NOMO-1 treated with DMSO at 0.1 percent for 48 hours (cell line): ENCODE measurements around the gene KRTAP21-3.
"Not testable (repeated sequence)": the region's sequence is repeated elsewhere in the genome, so short reads cannot be mapped to it uniquely, and the experiment has no call there.

Experiments used
- DNase-seq: peaks from one replicate; lab custom pipeline; 2025; ENCODE audit not compliant: unreplicated experiment; lab: John Stamatoyannopoulos, UW

KRTAP21-3 gene, protein sequence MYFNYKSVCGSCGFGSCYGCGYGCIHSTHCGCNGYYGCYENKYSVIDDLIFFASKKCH

DNA sequence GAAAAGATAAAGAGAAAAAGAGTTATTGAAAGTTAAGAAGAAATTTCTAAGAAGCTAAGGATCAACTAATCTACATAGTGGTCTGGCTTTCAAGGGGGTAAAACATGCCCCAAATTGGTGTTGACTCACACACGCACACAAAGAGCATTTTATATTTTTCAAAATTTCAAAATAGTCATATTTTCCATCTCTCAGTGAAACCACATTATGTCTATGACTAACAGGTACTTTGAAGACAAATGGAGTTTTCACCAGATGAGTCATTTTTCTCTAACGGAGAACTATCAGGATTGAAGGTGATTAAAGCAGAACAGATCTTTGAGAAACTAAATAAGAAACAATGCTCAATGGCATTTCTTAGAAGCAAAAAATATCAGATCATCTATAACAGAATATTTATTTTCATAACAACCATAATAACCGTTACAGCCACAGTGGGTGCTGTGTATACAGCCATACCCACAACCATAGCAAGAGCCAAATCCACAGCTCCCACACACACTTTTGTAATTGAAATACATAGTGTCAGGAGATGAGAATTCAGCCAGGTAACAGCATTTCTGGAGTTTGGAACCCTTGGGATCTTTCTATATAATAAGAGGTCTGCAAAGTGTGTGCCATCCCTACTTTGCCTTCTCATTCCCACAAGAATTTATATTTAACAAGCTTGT lies at the start of gene KRTAP21-3:
KRTAP21-3 (minus strand) TSS at position 539 of the 671 bp plus-strand sequence; CDS start at position 521, 18 bp downstream.
- DNase-seq: no peak

DNA sequence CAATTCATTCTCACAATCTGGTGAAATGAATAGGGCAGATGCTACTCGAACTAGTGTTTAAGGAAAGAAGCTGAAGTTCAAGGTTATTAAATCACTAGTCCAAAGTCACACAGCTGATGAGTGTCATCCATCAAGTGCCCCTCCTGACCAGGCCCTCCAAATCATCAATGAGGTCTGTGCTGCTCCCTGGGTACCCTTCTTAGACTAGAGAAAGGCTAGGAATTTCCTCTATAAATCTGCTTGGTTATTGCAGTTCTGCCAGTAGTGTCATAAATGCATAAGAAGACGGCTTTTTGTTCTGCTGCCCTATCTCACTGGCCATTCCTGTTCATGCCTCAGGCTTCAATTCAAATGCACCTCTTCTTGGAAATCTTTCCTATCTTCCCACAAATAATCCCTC lies 42.2 kb upstream of the KRTAP21-3 start:
- no peak for DNase-seq

DNA sequence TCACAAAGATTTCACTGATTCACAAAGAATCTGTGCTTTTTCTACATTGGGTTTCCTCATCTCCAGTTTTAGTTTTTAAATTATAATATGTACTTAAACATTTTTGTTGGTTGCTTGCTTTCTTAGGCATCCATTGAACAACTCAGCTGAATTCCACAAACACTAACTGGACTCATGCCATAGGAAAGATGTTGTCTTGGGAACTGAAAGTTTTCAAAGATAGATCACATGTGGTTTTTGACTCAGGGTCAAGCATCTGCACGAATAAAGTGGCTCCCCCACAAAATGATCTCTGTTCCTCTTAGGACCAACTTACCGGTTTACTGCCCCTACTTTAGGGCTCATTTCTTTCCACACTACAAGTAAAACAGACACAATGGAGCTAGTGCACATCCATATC lies 39.7 kb upstream of the KRTAP21-3 start:
- no peak for DNase-seq

DNA sequence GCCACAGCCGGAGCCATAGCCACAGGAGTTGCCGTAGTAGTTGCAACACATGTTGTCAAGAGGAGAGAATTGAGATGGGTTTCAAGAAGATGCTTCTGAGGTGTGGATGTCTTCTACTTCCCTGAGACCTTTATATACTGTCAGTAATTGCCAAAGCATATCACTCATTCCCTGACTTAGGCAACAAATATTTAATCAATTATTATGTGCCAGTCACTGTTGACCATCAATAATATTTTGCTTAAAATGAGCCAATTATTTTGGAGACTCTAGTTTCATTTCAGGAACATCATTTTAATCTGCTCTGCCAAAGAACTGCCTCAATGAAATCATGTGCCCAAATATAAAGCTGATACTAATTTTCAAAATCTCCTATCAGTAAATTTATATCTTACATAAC lies 36.8 kb upstream of the KRTAP21-3 start, which contains the start of gene KRTAP21-1:
KRTAP21-1 (minus strand) TSS at position 101 of the 400 bp plus-strand sequence; CDS start at position 51, 50 bp downstream.
- DNase-seq: not testable (repeated sequence)

DNA sequence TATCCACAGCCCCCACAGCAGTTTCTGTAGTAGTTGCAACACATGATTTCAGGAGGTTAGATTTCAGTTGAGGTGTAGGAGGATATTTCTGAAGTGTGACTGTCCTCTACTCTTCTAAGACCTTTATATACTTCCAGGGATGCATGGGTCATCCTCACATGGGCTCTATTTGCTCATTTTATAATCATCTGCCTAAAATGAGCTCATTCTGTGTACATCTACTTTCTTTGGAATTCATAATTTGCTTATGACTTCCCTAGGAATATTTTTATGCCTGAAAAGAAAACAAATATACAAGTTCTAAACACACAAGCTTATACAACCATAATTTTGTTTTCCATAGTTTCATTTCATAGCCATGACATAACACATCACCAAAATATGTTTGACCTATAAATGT lies 28.6 kb upstream of the KRTAP21-3 start, which contains the start of gene KRTAP21-2:
KRTAP21-2 (minus strand) TSS at position 101 of the 400 bp plus-strand sequence; CDS start at position 44, 57 bp downstream.
- no peak for DNase-seq

DNA sequence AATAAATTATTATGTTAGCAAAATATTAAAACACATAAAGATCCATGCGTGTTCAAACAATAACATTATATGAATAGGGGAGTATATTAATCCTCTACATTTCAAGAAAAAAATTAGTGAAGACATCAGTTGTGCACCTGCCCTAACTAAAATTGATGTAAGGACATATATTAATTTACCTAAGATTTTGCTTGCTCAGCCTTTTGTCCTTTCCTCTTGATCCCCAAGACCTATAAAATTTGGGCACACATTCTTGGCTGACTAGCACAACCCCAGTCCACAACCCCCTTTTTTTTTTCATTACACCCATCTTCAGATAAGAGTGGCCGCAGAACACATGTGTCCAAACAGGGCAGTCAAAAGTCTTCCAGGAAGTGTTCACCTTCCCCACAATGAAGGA lies 21.9 kb upstream of the KRTAP21-3 start:
- DNase-seq: no peak

DNA sequence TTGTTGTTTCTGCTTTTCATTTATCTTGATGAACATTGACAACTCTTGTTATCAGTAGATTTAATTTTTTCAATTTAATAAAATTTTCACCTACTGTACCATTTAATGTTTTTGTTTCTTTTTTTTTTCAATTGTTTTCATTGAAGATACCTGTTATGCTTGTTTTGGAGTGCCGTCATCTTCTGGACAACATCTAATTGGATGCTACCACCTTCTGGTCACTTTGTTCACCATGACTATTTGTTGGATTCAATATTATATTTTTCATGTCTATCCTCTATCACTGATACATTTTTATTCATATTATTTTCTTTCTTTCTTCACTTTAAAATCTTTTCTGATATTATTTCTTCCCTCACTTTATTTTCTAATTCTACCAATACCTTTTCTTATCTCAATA lies 14.4 kb upstream of the KRTAP21-3 start:
- no peak for DNase-seq

DNA sequence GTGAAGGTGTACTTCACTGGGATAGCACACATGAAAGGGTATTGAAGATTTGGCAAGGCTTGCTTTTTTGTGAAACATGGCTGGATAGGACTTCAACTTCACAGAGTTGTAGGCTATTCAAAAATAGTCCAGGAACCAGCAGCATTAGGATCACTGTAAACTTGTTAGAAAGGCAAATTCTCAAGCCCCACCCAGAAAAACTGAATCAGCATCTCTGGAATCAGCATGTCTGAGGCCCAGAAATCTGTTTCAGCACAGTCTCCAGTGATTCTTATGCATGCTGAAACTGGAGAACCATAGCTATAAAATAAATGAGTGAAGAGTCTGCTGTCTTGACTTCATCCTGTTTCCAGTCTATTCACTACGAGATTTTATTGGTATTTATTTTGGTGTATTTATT lies 8.1 kb upstream of the KRTAP21-3 start:
- DNase-seq: no peak

DNA sequence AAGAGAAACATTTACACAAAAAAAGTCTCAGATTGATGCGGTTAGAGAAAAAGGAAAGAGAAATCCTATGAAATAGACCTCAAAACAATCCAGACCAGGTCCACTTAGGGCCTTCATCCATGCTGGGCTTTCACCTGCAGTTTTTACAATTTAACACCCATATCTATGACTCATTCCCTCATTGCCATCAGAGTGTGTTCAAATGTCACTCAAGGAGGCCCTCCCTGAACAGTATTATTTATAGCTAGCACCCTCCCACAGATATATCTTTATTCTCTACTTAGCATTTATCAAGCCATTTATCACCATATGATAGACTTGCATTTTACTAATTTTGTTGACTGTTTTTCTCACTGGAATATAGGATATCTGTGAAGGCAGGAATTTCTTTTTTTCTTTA lies 824 bp upstream of the KRTAP21-3 start:
- no peak for DNase-seq

DNA sequence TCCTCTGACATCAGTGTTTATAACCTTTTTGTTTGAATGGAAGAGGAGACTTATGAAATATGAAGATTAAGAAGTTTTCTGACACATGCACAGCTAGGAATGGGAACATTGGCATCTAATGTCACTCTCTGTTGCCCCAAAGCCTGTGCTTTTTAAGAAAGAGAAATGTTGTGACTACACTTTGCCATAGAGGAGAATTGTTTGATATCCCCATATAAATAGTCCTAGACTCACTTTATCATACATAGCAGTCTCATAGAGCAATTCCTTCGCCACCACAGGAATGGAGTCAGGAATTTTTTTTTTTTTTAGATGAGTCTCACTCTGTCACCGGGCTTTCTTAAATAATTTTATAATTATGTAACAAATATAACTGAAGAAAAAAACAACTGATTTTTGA lies 1.5 kb downstream of the KRTAP21-3 start:
- no peak for DNase-seq

DNA sequence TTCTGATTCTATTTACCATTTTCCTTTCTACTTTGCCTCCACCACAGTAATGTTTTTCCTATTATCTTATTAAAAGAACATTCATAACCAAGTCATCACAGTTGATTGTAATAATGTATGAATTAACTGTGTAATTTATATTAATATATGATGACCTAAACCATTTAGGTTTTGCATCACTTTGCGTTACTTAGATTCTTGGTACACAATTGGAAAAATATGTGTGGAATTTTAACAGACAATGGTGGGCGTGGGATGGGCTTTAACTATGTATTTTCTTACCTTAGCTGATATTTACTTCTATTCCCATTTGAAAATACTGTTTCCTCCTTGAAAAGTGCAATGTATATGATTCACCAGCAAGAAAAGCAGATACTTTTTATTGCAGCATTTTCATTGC lies 3.6 kb downstream of the KRTAP21-3 start:
- no peak for DNase-seq

DNA sequence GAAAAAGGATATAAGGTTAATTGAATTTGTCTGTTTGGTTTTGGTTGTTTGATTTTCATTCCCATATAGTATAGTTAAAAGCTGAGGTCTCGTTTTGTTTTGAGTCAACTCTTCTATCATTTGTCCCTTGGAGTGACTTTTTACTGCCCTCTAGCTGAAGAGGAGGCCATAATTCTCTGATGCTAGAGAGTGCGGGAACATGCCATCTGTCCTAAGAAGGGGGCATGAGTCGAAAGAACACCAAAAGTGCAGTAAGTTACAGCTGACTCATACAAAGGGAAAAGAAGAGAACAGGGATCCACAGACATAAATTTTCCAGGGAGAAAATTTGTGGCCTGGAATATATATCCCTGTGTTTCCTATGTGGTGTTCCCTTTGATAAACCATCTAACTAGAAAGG lies 4.1 kb downstream of the KRTAP21-3 start:
- DNase-seq: no peak

DNA sequence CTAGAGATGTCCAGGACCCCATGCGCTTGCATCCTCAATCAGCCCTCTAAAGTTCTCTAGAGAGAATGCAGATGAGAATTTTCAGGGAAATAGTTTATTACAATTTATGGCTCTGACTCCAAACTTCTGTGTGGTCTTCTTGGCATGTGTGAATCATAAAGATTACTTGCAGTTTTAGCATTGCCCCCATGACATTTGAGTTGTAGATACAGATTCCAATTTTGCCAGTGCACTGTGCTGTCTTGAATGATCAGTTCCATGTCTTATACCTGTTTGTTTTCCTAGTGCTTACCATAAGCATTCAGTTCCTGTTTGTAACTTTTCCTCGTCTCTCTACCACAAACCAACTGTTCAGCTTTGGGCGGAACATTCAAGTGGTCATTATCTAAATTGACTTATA lies 4.8 kb downstream of the KRTAP21-3 start:
- no peak for DNase-seq

DNA sequence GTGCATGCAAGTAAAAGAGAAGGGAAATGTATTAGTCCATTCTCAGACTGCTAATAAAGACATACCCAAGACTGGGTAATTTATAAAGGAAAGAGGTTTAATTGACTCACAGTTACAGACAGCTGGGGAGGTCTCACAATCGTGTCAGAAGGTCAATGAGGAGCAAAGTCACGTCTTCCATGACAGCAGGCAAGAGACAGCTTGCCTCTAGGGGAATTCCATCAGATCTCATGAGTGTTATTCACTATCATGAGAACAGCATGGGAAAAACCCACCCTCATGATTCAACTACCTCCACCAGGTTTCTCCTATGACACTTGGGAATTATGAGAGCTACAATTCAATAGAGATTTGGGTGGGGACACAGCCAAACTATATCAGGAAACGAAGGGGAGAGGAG lies 8.1 kb downstream of the KRTAP21-3 start:
- no peak for DNase-seq

DNA sequence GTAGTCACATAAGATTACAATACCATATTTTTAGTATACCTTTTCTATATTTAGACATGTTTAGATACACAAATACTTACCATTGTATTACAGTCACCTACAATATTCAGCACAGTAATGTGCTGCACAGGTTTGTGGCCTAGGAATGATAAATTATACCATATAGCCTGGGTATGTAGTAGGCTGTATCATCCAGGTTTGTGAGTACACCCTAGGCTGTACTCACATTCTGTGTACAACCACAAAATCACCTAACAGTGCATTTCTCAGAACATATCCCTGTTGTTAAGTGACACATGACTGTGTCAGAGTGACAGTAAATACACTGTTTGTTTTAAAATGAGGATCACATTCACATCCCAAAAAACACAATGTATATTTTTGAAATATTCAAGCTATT lies 11.2 kb downstream of the KRTAP21-3 start:
- no peak for DNase-seq

DNA sequence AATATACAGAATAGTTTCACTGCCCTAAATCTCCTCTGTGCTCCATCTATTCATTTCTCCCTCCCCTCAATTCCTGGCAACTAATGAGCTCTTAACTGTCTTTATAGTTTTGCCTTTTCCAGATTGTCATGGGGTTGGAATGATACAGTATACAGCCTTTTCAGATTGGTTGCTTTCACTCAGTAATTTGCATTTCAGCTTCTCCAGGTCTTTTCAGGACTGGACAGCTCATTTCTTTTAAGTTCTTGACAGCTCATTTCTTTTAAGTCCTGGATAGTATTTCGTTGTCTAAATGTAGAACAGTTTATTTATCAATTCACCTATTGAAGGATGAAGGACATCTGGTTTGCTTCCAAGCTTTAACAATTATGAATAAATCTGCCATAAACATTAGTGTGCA lies 22.6 kb downstream of the KRTAP21-3 start:
- DNase-seq: no peak

DNA sequence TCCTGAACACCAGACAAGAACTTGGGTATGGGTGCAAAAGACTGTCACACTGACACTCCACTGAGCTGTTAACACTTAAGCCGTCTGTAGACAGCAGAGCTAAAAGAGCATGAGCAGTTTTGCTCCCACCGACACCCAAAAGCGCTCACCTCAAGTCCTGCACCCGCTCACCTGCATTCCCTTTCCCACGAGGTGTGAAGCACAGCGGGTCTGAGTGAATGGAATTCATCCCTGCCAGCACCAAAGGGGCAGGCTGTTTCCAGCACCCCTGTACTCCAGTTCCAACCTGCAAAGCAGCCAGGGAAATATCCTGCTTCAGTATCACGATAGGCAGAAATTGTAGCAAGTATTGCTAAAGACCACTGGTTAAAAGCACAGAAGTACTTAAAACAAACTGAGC lies 28.8 kb downstream of the KRTAP21-3 start:
- no peak for DNase-seq

DNA sequence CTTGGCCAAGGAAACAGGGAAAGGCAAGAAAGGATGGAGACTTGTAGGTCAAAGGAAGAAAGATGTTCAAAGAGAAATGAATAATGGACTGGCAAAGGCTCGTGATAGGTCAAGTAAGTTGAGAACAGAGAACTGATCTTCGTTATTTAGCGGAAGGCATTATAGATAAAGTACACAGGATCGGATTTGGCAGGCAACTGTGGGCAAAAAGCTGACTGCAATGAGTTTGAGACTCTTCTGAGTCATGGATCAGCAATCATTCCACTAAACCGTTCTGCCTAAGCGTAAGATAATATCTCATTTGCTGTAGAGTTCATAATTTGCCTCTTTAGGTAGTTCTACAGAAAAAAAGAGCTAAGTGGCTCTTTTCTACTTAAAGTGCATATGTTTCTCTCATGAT lies 34.1 kb downstream of the KRTAP21-3 start:
- no peak for DNase-seq

DNA sequence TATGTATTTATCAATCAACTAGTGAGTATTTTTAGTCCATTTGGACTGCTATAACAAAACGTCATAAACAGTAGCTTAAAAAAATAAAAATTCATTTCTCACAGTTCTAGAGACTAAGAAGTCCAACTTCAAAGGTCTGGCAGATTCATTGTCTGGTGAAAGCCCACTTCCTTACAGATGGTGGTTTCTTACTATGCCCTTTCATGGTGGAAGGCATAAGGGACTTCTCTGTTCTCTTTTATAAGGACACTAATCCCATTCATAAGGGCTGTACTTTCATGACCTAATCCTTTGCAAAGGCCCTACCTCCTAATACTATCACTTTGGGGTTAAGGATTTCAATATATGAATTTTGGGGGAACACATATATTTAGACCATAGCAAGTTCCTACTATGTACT lies 38.0 kb downstream of the KRTAP21-3 start:
- no peak for DNase-seq

DNA sequence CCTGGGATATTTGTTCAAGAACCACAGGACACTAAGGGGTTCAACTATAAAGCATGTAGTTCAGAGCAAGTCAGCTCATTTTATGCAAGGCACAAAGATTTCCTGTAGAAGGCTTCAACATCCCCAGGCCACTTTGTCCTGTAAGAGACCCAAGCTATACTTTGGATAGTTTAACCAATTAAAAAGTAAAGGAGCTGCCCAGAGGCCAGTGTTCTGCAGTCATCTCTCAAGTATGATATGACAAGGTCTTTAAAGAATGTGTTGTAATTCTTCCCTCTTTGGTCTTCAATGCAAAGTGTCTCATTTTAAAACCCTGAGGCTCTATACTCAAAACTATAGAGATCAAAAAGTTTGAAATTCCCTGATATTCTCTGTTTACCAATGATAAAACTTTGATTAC lies 41.8 kb downstream of the KRTAP21-3 start:
- no peak for DNase-seq

DNA sequence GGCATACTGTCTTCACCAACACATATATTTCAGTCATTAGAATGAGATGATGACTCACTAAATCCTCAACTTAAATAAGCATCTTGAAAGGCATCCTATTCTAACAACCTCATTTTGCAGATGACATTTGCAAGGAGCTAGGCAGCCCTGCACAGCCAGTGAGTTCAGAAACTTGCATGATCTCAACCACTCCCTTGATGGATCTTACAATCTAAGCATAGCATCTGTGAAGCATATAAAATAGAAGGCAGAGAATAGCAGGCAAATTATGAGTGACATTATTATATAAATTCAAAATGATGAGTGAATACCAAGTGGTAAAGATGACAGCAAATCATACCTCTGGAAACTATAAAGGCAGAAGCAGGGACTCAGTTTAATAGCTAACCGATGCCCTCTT lies 44.3 kb downstream of the KRTAP21-3 start:
- no peak for DNase-seq

DNA sequence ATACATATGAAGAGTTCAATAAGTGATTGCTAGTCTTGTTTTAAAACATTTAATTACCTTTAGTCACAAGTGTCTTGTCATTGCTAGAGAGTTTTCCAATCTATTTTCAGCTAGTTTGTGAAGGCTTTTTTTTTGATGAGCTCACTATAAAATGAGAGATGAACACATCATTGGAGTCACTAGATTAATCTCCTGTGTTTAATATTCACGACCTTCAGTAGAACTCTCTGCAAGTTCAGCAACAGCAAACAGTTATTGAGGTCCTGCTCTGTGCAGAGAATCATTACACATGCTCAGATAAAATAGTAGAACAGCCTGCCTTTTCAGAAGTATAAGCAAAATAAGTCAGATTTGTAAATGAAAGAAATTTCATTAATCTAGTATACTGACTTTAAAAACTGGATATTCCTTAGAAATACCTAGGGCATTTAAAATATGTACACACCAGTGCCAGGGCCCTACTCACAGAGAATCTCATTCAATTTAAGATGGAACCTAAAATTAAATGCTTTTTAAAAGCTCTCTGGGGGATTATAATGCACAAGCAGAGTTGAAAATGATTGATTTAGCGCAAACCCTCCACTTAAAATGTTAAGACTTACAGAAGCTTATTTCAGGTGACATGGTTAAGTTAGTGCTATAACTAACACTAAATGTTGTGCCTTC lies 45.5 kb downstream of the KRTAP21-3 start:
- no peak for DNase-seq
